Gastroesophageal sphincter (tissue), 3 donors: ENCODE measurements around the gene SULT1C3.

Source experiments
- CTCF ChIP-seq, 4 experiments: fragments of 200-600 bp in 2 of 4; fragments of 450-650 bp in 2 of 4; sonication (generic) in 1 of 4; IDR thresholded peaks; one replicate each; pipeline ENCODE4 v1.5.1; 2017 to 2019; ENCODE audit warnings: antibody characterized with exemption in 4 of 4, mild to moderate bottlenecking in 2 of 4, moderate library complexity in 2 of 4
- EP300 ChIP-seq: sonication (generic); formaldehyde crosslinking; IDR thresholded peaks from one replicate; pipeline ENCODE4 v1.6.1; 2017; ENCODE audit warnings: antibody characterized with exemption, mild to moderate bottlenecking
- POLR2A ChIP-seq, 2 donors: fragments of 450-650 bp; IDR thresholded peaks; one replicate each; pipeline ENCODE4 v1.6.1; 2017; ENCODE audit warnings: antibody characterized with exemption in 2 of 2, mild to moderate bottlenecking in 2 of 2, moderate library complexity in 1 of 2
- POLR2AphosphoS5 ChIP-seq: sonication (generic); formaldehyde crosslinking; IDR thresholded peaks from one replicate; pipeline ENCODE4 v1.6.1; 2017; ENCODE audit warnings: antibody characterized with exemption

DNA sequence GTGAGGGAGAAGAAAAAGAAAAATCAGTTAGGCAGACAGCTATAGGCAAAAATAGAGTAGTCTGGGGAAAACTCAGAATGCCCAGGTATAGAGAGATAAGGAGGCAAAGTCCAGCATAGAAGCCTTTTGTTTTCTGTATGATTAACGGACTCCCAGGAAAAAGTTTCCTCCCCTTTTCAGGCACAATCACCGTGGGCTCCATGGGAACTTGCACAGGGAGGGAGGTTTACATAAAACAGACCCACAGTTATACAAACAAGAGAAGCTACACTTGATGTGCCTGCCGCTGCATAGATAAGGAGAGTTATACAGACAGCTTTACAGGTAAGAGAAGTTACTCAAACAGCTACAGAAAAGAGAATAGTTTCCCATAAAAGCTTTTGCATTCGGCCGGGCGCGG is 39.2 kb upstream of the SULT1C3 start:
- no peak for TF ChIP-seq POLR2A (IDR thresholded peaks at IDR 0.05)
- no peak for TF ChIP-seq CTCF (IDR thresholded peaks at IDR 0.05)
- no peak for TF ChIP-seq POLR2AphosphoS5
- no peak for TF ChIP-seq EP300
